NCI-H2227 (cell line): ENCODE results near the gene HOTAIR.

Source experiments
- DNase-seq: peaks from one replicate; lab custom pipeline; 2025; ENCODE audit not compliant: unreplicated experiment; lab: John Stamatoyannopoulos, UW

HOTAIR gene

GRCh38 chr12:53963005-53963404, 11.7 kb downstream of the HOTAIR start:
- no peak for DNase-seq

GRCh38 chr12:53961025-53961761, 13.6 kb downstream of the HOTAIR start:
- DNase-seq = no peak

- DNase-seq = no peak
These were observed 14.3 kb downstream of the HOTAIR start for GRCh38 chr12:53960187-53961024.

GRCh38 chr12:53959314-53959713, 15.4 kb downstream of the HOTAIR start:
- DNase-seq = no peak

- no peak for DNase-seq
These were observed 16.6 kb downstream of the HOTAIR start for GRCh38 chr12:53958128-53958527.

GRCh38 chr12:53956914-53957536, 17.7 kb downstream of the HOTAIR start:
- no peak for DNase-seq

GRCh38 chr12:53956251-53956887, 18.4 kb downstream of the HOTAIR start:
- no peak for DNase-seq

- DNase-seq = no peak
These were observed 18.9 kb downstream of the HOTAIR start for GRCh38 chr12:53955776-53956250.

- DNase-seq = no peak
These were observed 19.5 kb downstream of the HOTAIR start for GRCh38 chr12:53955036-53955775.

GRCh38 chr12:53954694-53955035, 20.1 kb downstream of the HOTAIR start, which contains the start of gene HOXC12:
Gene HOXC12 (plus strand): TSS chr12:53954903. CDS start chr12:53954930, 27 bp downstream.
- no peak for DNase-seq

GRCh38 chr12:53953831-53954693, 20.7 kb downstream of the HOTAIR start:
- no peak for DNase-seq

- DNase-seq = no peak
These were observed 21.7 kb downstream of the HOTAIR start for GRCh38 chr12:53952871-53953734.

- no peak for DNase-seq
These were observed 22.4 kb downstream of the HOTAIR start for GRCh38 chr12:53952335-53952694.

- no peak for DNase-seq
These were observed 23.0 kb downstream of the HOTAIR start for GRCh38 chr12:53951577-53952334.

- DNase-seq = no peak
These were observed 23.8 kb downstream of the HOTAIR start for GRCh38 chr12:53950789-53951576.

- DNase-seq = no peak
These were observed 24.3 kb downstream of the HOTAIR start for GRCh38 chr12:53950437-53950773.
